HepG2 (cell line): ENCODE results near the gene CAMTA1. TPM values are rescaled to one million over a fixed set of nuclear protein-coding genes. Genes with fewer than 3 reads are reported as not detected.

Source experiments
- ATAC-seq: fragments of 200-7000 bp; cut with Tn5 transposase; 3 replicates; pipeline ENCODE4 v1.9.1; 2020; ENCODE audit warnings: mild to moderate bottlenecking, moderate library complexity
- BruUV-seq: library from RNA; stranded (reverse); fragments of 400-500 nt; replicated peaks from 2 replicates; lab custom pipeline; 2021; lab: Mats Ljungman, UMichigan
- CTCF ChIA-PET: fragments of 300-600 bp; formaldehyde crosslinking; extraction: SDS; loops from one replicate; lab custom pipeline; 2021; ENCODE audit warnings: low total read pairs, inconsistent platforms, low intra/inter-chr PET ratio; lab: Yijun Ruan, JAX
- POLR2A ChIA-PET: fragments of 350-600 bp; sonication (Branson Sonifier 250); formaldehyde crosslinking; loops from one replicate; lab custom pipeline; 2020; ENCODE audit warnings: antibody characterized with exemption, inconsistent platforms; lab: Yijun Ruan, JAX
- DNase-seq: peaks from one replicate; pipeline ENCODE4 v3.0.0-alpha.2; 2015; ENCODE audit warnings: low spot score
- FAIRE-seq: peaks from 3 replicates; lab custom pipeline; 2011; peaks lifted over from hg19 to GRCh38; lab: Jason Lieb, UNC
- H2AFZ ChIP-seq: one replicate; pipeline ENCODE4 v1.6.1; 2011; ENCODE audit warnings: low read length, inconsistent platforms
- H3K27ac ChIP-seq: fragments of 300-600 bp; 3 replicates; pipeline ENCODE4 v1.8.0; 2011; ENCODE audit warnings: mixed run types, mild to moderate bottlenecking, mixed read lengths, low read length, inconsistent platforms; ENCODE audit not compliant: insufficient read depth; ENCODE audit errors: extremely low read length
- H3K27me3 ChIP-seq, 2 experiments: fragments of 200-600 bp in 1 of 2; 2 replicates in 1 of 2; 3 replicates in 1 of 2; pipeline versions ENCODE4 v1.6.0 to v1.8.0; 2011; ENCODE audit warnings: low read length in 2 of 2, mild to moderate bottlenecking in 2 of 2, moderate library complexity in 2 of 2, inconsistent platforms in 1 of 2; ENCODE audit not compliant: insufficient read depth in 2 of 2, control insufficient read depth in 1 of 2
- H3K36me3 ChIP-seq, 2 experiments: fragments of 200-600 bp in 1 of 2; replicated peaks in 1 of 2; 2 replicates in 1 of 2; 3 replicates in 1 of 2; pipeline versions ENCODE4 v1.5.1 to v1.8.0; 2011; ENCODE audit warnings: low read length in 2 of 2, inconsistent platforms in 1 of 2; ENCODE audit not compliant: insufficient read depth in 2 of 2, control insufficient read depth in 1 of 2
- H3K4me1 ChIP-seq: 2 replicates; pipeline ENCODE4 v1.5.1; 2012; ENCODE audit warnings: low read length, inconsistent platforms; ENCODE audit not compliant: insufficient read depth
- H3K4me2 ChIP-seq: 2 replicates; pipeline ENCODE4 v1.6.0; 2011; ENCODE audit warnings: low read depth, low read length, inconsistent platforms
- H3K4me3 ChIP-seq, 3 experiments: fragments of 200-600 bp in 1 of 3; sonication (generic), shearing (Covaris generic) in 1 of 3; replicated peaks in 1 of 3; 2 replicates each; pipeline ENCODE4 v1.5.1; 2011 to 2016; ENCODE audit warnings: low read length in 3 of 3, inconsistent platforms in 2 of 3, low read depth in 2 of 3, mild to moderate bottlenecking in 2 of 3, control low read depth in 1 of 3, mixed read lengths in 1 of 3; ENCODE audit not compliant: insufficient read depth in 1 of 3
- H3K79me2 ChIP-seq: one replicate; pipeline ENCODE4 v1.6.1; 2011; ENCODE audit warnings: low read length, inconsistent platforms; ENCODE audit not compliant: insufficient read depth
- H3K9ac ChIP-seq: 2 replicates; pipeline ENCODE4 v1.6.0; 2011; ENCODE audit warnings: mild to moderate bottlenecking, low read depth, low read length, inconsistent platforms; ENCODE audit not compliant: insufficient read depth
- H3K9me3 ChIP-seq: 2 replicates; pipeline ENCODE4 v1.5.1; 2012; ENCODE audit warnings: mild to moderate bottlenecking, low read length
- H4K20me1 ChIP-seq: 2 replicates; pipeline ENCODE4 v1.6.0; 2011; ENCODE audit warnings: inconsistent platforms, mild to moderate bottlenecking, low read length, moderate library complexity; ENCODE audit not compliant: insufficient read depth
- AGO2 ChIP-seq: fragments of 200-400 bp; formaldehyde crosslinking; optimal IDR thresholded peaks from 2 replicates; pipeline ENCODE3; 2017; ENCODE audit warnings: mild to moderate bottlenecking, low read depth, low read length, moderate library complexity
- BCL6 ChIP-seq: IDR thresholded peaks from 2 replicates; pipeline ENCODE4 v1.6.1; 2016; ENCODE audit warnings: missing genetic modification reagents, missing compliant biosample characterization
- CHCHD3 ChIP-seq: sonication (generic); formaldehyde crosslinking; IDR thresholded peaks from 2 replicates; pipeline ENCODE4 v1.8.0; 2022; ENCODE audit warnings: mild to moderate bottlenecking, missing genetic modification reagents, moderate library complexity
- EEA1 ChIP-seq: sonication (generic); formaldehyde crosslinking; IDR thresholded peaks from 2 replicates; pipeline ENCODE4 v1.5.1; 2020; ENCODE audit warnings: mild to moderate bottlenecking, missing genetic modification reagents, borderline replicate concordance
- KIAA2018 ChIP-seq: sonication (generic); formaldehyde crosslinking; IDR thresholded peaks from 2 replicates; pipeline ENCODE4 v1.5.0; 2020; ENCODE audit warnings: mild to moderate bottlenecking, missing genetic modification reagents, borderline replicate concordance
- NFKBIZ ChIP-seq: IDR thresholded peaks from 2 replicates; pipeline ENCODE4 v1.6.1; 2018; ENCODE audit warnings: missing genetic modification reagents, missing compliant biosample characterization
- PCBP1 ChIP-seq: fragments of 200-400 bp; formaldehyde crosslinking; IDR thresholded peaks from 2 replicates; pipeline ENCODE4 v1.6.1; 2017; ENCODE audit warnings: mild to moderate bottlenecking, low read depth, low read length, borderline replicate concordance
- PRPF4 ChIP-seq: fragments of 200-400 bp; formaldehyde crosslinking; IDR thresholded peaks from 2 replicates; pipeline ENCODE4 v1.6.1; 2016; ENCODE audit warnings: low read length, low read depth; ENCODE audit not compliant: poor library complexity, severe bottlenecking
- THAP8 ChIP-seq: sonication (generic); formaldehyde crosslinking; IDR thresholded peaks from 2 replicates; pipeline ENCODE4 v1.5.1; 2020; ENCODE audit warnings: missing genetic modification reagents, mild to moderate bottlenecking, borderline replicate concordance
- ZNF556 ChIP-seq: sonication (generic); formaldehyde crosslinking; IDR thresholded peaks from 2 replicates; pipeline ENCODE4 v1.4.0; 2020; ENCODE audit warnings: mild to moderate bottlenecking, missing genetic modification reagents, borderline replicate concordance
- ZNF562 ChIP-seq: sonication (generic); formaldehyde crosslinking; IDR thresholded peaks from 2 replicates; pipeline ENCODE4 v1.8.0; 2022; ENCODE audit warnings: missing genetic modification reagents, borderline replicate concordance
- ZNF800 ChIP-seq: sonication (generic); formaldehyde crosslinking; IDR thresholded peaks from 2 replicates; pipeline ENCODE4 v1.4.0; 2020; ENCODE audit warnings: missing genetic modification reagents
- ZSCAN29 ChIP-seq: sonication (generic); formaldehyde crosslinking; conservative IDR thresholded peaks from 2 replicates; pipeline ENCODE4 v1.4.0; 2020; ENCODE audit warnings: mild to moderate bottlenecking, missing genetic modification reagents
- whole genome bisulfite sequencing: methylation state at CpG from one replicate; pipeline ENCODE4 v1.1.6; 2017; ENCODE audit warnings: low lambda C conversion rate; 5-methylcytosine and 5-hydroxymethylcytosine counted together
- in situ Hi-C: cut with HindIII; loops from 2 replicates; pipeline ENCODE4 v1.10.0; 2017; ENCODE audit warnings: low pct_unique_long_range_greater_than_20kb; ENCODE audit not compliant: extremely low pct_ligation_motif_present
- intact Hi-C: fragments of 100-400 bp; cut with micrococcal nuclease; formaldehyde crosslinking; loops from one replicate; pipeline ENCODE4 v1.10.0; 2022; ENCODE audit not compliant: unreplicated experiment
- polyA plus RNA-seq, 8 experiments: library from polyadenylated mRNA; depleted of rRNA in 3 of 8; stranded (reverse) in 7 of 8; unstranded in 1 of 8; fragments of >200 nt; fragmentation: Illumina TruSeq in 4 of 8; extraction: Trizol in 4 of 8; gene quantifications; 2 replicates each; pipeline versions ENCODE4 v1.2.1 to v1.2.3, GENCODE V29; 2011 to 2016; ENCODE audit warnings: low read depth in 4 of 8, missing spikeins in 1 of 8, mixed read lengths in 1 of 8; ENCODE audit not compliant: insufficient read depth in 1 of 8
- total RNA-seq, 5 experiments: library from RNA; depleted of rRNA; stranded (reverse); fragments of >200 nt; fragmentation: Illumina TruSeq; extraction: Trizol; gene quantifications; 2 replicates each; pipeline ENCODE4 v1.2.3, GENCODE V29; 2016; ENCODE audit warnings: low read depth in 1 of 5

Gene CAMTA1
- total and polyA plus RNA-seq, 2 of the 13 experiments (the other 11 are each of a cell fraction or from before 2014, with no cell fraction given): 25.0 to 36.4 TPM

- no peak overlapping the region for H3K27ac ChIP-seq
- no peak overlapping the region for H3K4me3 ChIP-seq
- FAIRE-seq (no peak), DNase-seq (no peak), ATAC-seq (no peak)
- H2AFZ ChIP-seq: no peak overlapping the region
- no peaks in the 10 kb centered on the region for H4K20me1 ChIP-seq
- H3K4me1 ChIP-seq: no peaks in the 10 kb centered on the region
- ChIA-PET POLR2A (no interaction called here), CTCF (no interaction called here)
- WGBS: 5% methylated on average over 3 of the region's 4 CpGs
- no TSS peak for BruUV-seq
- H3K9ac ChIP-seq: no peak overlapping the region
- H3K79me2 ChIP-seq: no peaks in the 10 kb centered on the region
- peaks cover 2 to 4% of the 10 kb centered on the region in 2 experiments; a peak in 2 of 5 replicates for H3K27me3 ChIP-seq
- no peaks in the 10 kb centered on the region for H3K9me3 ChIP-seq
- in situ Hi-C loops (no loop called here), intact Hi-C loops (no loop called here)
- H3K36me3 ChIP-seq: no peaks in the 10 kb centered on the region
- no peak overlapping the region for H3K4me2 ChIP-seq
- TF ChIP-seq KIAA2018 (CRISPR knock-in tag) (no peak), BCL6 (CRISPR knock-in tag) (no peak), ZNF800 (CRISPR knock-in tag) (no peak), ZSCAN29 (CRISPR knock-in tag) (no peak), PRPF4 (no peak), EEA1 (CRISPR knock-in tag) (no peak), THAP8 (CRISPR knock-in tag) (no peak), PCBP1 (no peak), AGO2 (no peak), NFKBIZ (CRISPR knock-in tag) (no peak), ZNF556 (CRISPR knock-in tag) (no peak), CHCHD3 (CRISPR knock-in tag) (no peak), ZNF562 (no peak)
Measured at GRCh38 chr1:7130127-7130526, 344.9 kb downstream of the CAMTA1 start.
